ENCODE data around the gene DCDC2B.
A peak's percentile ranks its signal among the peaks of the same experiment; 100 is the strongest.
"Not testable (repeated sequence)": the region's sequence is repeated elsewhere in the genome, so short reads cannot be mapped to it uniquely, and the experiment has no call there.

The DCDC2B gene

DNA sequence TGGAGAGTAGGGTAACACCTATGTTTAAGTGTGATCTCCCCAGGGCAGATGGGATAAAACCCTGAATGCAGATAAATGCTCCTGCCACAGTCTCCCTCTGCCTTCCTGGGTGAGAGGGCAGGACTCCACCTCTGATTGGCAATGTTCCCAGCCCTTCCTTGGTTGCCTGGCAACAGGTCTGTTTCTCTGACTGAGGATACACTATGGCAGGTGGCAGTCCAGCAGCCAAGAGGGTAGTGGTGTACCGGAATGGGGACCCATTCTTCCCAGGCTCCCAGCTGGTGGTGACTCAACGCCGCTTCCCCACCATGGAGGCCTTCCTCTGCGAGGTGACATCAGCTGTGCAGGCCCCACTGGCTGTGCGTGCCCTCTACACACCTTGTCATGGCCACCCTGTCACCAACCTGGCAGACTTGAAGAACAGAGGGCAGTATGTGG, at the start of gene DCDC2B:
TSS of gene DCDC2B (plus strand) at position 199 of the 438 bp plus-strand sequence. CDS start at position 204, 5 bp downstream.
- no peak for DNase-seq (ENCODE audit: low spot score)

DNA sequence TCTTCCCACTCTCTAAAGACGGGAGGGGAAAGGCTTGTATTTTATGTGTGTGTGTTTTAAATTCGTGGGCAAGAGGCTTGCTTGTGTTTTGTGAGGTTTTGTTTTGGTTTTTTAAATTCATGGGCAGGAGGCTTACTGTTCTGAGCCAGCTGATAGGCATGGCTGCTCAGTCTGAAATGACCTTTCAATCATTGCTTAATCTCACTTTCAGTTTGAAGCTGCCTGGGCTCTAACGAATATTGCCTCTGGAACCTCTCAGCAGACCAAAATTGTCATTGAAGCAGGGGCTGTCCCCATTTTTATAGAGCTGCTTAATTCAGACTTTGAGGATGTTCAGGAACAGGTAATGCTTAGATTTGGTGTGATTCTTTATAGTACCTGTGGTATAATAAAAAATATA, 49.7 kb upstream of the DCDC2B start:
- DNase-seq (ENCODE audit: low spot score) = no peak

DNA sequence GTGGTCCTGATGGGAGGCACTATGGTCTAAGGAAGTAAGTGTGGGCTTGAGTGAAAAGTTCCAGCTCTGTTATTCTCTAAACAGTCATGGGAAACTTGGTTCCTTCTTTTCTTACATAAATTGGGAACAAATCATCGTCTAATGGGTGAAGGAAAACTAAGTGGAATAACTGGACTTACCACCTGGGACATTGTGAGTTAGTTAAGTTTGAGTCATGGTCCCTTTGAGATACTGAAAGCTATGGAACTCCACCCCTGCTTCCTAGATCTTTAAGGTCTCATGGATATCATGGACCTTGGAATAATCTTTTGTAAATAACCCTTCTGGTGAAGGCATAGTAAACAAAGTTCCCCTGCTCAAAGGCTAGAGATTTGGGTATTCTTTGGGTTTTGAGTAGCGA, 45.5 kb upstream of the DCDC2B start:
- no peak for DNase-seq (ENCODE audit: low spot score)

DNA sequence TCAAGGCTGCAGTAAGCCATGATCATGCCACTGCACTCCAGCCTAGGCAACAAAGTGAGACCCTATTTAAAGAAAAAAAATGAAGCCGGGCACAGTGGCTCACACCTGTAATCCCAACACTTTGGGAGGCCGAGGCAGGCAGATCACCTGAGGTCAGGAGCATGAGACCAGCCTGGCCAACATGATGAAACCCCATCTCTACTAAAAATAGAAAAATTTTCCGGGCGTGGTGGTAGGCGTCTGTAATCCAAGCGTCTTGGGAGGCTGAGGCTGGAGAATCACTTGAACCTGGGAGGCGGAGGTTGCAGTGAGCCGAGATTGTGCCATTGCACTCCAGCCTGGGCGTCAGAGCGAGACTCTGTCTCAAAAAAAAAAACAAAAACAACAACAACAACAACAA, 43.3 kb upstream of the DCDC2B start:
- not testable (repeated sequence) for DNase-seq (ENCODE audit: low spot score)

DNA sequence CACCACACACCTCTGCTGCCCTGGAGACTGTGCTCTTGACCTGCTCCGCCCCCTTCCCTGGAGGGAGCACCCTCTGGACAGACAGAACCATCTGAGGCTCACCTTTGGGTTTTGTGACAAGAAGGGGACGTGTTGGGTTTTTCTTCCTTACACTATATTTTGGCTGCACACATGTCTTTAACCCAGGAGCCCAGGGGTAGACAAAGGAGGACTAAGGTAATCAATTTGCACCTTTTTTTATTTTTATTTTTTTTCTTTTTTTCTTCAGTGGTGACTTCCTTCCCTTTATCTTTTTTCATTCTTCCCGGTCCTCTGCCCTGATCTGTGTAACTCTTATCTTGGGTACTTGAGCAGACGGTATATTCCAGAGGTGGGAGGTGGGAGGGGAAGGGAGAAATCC, 37.9 kb upstream of the DCDC2B start:
- DNase-seq (ENCODE audit: low spot score) = no peak

DNA sequence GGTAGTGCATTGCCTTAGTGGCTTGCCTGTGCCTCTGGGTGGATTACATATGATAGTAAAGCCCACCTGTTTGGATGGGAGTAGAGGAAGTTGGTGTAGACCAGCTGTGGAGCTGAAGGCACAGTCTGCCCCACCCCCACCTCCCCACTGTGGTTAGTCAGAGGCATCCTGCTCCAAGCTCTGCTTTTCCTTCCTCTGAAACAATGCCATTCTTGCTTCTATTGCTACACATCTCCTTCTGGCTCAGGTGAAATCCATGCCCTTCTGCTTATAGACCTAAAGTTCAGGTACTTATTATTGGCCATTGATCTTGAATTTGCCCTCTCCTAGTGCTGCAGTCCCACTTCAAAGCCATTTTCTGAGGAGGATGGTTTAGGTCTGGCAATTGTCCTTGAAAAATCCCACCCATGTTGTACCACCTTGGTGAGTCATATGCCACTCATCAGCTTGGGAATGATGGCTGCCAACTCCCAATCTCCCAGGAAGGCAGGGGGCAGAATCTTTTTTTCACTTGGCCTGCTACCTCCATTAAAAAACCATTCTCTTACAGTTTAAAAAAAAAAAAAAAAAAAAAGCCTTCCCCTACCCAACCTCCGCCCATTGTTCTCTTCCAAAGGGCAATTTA, 36.2 kb upstream of the DCDC2B start:
- DNase-seq (ENCODE audit: low spot score) = no peak

DNA sequence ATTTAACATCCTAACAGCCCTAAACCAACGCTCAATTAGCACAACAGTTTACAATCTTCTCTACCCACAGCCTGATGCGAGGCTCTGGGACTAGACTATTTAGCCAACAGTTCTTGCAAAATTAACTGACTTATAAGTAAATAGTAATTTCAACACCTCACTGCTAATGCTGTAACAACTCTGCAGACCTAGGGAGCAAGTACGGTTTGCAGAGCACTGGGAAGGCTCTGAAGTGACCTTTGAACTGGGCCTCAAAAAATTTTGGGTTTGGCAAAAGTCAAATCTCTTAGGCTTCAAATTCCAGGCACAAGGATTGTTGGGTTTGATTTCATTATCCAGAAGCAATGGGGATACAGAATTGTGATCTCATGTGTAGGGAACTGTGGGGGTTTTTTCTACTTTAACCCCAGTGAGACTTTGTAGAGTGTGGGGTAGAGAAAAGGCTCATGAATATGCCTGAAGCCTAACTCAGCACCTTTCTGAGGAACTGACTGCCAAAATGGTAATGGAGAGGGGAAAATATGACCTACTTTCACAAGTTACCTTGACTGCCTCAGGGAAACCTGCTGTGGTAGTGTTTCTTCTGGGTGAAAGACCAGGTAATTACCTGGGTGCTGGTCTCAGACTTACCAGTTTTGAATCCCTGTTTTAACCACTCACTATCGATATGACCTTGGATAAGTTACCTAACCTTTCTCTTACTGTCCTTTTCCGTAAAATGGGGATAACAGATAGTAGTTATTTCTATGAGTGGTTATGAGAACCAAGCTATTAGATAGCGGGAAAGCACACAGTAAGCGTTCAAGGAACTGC, 30.3 kb upstream of the DCDC2B start:
- no peak for DNase-seq (ENCODE audit: low spot score)

DNA sequence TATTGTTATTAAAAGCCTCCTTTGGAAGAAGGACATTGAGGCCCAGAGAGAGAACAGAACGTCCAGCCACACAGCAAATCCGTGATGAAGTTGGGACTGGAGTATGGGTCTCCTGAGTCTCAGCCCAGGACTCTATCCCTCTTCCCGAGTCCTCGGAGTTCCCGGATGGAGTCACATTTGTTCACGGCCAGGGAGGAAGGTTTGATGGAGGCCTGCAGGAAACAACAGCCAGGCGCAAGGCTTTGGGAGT, 29.8 kb upstream of the DCDC2B start:
- DNase-seq (ENCODE audit: low spot score) = no peak

DNA sequence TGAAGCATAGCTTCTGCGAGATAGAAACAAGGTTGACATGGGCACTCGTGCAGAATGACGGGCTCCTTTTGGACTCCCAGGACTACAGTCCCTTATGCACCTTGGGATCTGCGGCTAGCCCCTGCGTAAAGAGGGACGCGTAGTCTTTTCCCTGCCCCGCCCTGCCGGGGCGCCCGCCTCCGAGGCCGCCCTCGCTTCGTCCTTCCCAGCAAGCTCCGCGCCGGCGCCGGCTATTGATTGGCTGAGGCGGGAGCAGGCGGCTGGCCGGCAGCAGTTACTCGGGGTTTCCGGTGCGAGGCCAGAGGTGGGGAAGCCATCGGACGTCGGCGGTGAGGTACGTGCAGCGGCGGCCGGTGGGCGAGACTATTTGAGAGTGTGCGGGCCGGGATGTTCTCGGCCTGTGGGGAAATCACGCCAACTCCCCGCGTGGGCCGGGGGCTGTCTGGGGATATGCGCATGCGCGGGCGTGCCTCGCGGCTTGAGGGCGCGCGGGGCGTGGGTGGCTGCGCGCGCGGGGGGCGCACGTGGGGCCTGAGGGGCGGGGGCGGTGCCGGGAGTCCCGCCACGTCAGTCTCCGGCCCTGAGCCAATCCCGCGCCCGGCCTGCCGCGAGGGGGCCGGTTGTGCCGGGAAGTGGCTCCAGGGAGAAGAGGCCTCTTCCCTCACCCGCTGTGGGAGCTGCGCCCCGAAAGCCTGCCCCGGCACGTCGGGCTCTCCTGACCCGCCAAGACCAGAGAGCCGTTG, 29.3 kb upstream of the DCDC2B start, which contains the start of gene TXLNA:
TSS of gene TXLNA (plus strand) at position 233 of the 743 bp plus-strand sequence. CDS start 671 bp downstream, outside the sequence.
- DNase-seq (ENCODE audit: low spot score) = peak; percentile 91

DNA sequence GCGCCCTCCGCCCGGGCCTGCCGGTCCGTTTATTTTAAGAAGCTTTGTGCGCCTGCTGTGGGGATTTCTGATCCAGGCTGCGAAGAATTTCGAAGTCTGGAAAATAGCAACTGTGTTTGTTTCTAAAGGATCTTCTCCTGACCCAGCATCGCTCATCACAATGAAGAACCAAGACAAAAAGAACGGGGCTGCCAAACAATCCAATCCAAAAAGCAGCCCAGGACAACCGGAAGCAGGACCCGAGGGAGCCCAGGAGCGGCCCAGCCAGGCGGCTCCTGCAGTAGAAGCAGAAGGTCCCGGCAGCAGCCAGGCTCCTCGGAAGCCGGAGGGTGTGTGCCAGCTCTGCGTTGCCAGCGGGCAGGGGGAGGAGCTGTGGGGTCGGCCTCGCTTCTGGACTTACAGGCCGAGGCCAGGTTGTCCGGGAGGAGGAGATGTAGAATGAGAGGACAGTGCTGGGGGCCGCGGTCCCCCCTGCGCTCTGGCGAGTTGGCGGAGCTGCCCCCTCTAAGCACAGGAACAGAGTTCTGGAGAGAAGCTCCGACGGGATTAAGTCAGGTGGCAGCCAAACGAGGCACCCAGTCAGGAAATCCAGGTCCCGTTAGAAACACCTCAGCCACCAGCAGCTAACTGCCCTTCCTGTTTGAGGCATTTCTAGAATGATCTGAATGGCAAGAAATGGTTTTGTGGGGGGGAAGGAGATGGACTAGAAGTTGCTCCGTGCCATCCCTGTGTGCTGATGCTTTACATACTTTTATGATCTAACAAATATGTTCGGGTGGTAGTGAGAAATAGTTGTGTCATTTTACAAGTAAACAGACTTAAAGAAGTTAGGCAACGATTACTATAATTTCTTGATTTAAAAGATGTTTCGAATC, 28.5 kb upstream of the DCDC2B start:
- peak; percentile 28 for DNase-seq (ENCODE audit: low spot score)

DNA sequence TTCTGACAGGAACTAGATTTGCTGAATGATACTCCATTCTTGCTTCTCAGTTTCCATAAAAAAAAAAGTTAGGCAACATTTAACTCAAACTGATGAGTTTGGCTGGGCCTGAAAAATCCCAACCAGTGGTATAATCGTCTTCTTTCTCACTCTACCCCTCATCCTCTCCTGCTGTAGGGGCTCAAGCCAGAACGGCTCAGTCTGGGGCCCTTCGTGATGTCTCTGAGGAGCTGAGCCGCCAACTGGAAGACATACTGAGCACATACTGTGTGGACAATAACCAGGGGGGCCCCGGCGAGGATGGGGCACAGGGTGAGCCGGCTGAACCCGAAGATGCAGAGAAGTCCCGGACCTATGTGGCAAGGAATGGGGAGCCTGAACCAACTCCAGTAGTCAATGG, 27.8 kb upstream of the DCDC2B start:
- no peak for DNase-seq (ENCODE audit: low spot score)

DNA sequence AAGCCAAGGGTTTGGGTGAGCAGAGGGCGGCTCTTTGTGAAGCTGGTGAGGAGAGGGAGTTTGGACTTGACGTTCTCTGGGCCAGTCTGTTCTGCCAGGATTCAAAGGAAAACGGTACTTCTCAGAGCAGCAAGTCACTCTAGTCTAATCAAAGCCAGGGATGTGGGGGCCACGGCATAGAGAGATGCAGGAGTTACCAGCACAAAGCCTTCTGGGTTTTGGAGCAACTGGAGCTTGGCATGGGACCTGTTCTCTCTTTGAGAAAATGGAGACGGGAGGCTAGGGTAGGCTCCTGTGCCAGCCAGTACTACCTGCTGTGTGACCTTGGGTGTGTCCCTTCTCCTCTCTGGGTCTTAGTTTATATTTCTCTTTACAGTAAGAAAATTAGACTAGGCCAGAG, 27.3 kb upstream of the DCDC2B start:
- DNase-seq (ENCODE audit: low spot score) = no peak

DNA sequence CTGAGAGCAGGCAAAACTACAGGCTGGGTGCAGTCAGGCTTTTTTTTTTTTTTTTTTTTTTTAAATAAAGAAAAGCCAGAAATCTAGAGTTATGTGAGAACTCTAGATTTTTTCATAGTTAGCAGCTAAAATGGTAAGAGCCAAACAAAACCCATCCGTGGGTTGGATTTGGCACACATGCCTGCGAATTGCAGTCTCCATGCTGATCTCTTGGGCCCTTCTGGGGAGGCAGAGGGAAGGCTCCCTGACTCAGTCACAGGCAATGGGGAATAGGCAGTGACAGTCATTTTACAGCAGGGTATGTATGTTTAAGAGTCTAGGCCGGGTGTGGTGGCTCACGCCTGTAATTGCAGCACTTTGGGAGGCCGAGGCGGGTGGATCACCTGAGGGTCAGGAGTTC, 26.8 kb upstream of the DCDC2B start:
- DNase-seq (ENCODE audit: low spot score) = no peak

DNA sequence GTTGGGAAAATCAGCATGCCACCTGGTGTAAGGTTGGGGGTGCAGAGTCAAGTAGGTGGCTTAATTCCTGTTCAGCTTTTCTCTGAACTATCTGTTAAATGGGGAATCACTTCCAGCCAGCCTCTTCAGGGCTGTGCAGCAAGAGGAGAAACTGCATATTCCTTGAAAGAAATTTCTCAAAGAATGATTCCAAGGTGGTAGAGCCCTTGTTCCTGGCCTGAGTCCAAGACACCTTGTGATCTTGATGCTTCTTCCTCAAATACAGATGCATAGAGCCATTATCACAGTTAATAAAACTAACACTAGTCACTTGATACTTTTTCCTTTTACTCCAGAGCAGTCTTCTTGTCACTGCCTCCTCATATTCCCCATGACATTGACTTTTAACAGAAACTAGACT, 24.2 kb upstream of the DCDC2B start:
- no peak for DNase-seq (ENCODE audit: low spot score)

DNA sequence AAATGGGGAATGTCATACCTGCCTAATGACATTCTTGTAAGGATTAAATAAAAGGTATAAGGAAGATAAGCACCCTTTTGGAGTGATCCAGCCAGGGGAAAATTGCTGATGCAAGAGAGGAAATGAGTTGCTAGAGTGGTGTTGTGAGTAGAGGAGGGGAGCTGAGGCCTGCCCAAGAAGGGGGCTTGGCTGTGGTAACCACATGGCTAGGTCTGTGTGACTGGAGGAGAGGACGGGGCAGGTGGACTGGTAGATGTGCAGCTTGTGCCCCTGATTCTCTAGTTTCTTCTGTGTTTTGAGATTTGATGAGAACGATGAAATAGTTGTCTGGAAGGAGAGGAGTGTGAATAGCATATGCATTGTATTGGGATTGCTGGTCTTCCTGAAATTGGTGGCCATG, 22.8 kb upstream of the DCDC2B start:
- no peak for DNase-seq (ENCODE audit: low spot score)

DNA sequence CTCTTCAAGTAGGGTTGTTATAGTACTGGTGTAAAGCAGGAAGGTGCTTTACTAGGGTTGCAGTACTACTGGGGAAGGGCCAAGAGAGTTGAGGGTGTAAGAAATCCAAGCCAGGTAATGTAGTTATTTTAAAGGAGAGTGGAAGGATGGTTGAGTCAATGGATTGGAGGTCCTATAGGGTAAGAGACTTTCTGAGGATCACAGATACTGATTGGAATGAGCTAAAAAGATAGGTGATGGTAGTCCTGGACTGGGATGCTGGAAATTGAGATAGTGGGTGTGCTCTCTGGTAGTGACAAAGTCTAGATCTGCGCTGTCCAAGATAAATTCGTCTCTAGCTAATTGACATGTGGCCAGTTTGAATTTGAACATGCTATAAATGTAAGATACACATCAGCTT, 22.4 kb upstream of the DCDC2B start:
- DNase-seq (ENCODE audit: low spot score) = no peak

DNA sequence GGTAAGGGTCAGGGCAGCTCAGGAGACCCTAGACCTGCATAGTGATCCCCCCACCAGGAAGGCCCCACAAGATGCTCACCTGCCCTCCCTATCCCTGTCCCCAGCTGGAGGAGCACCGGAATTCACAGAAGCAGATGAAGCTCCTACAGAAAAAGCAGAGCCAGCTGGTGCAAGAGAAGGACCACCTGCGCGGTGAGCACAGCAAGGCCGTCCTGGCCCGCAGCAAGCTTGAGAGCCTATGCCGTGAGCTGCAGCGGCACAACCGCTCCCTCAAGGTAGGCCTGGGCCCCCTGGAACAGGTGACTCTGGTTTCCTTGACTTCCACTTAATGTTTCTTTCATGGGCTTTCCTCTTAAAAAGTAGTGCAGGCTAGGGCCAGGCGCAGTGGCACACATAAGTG, 21.0 kb upstream of the DCDC2B start:
- no peak for DNase-seq (ENCODE audit: low spot score)

DNA sequence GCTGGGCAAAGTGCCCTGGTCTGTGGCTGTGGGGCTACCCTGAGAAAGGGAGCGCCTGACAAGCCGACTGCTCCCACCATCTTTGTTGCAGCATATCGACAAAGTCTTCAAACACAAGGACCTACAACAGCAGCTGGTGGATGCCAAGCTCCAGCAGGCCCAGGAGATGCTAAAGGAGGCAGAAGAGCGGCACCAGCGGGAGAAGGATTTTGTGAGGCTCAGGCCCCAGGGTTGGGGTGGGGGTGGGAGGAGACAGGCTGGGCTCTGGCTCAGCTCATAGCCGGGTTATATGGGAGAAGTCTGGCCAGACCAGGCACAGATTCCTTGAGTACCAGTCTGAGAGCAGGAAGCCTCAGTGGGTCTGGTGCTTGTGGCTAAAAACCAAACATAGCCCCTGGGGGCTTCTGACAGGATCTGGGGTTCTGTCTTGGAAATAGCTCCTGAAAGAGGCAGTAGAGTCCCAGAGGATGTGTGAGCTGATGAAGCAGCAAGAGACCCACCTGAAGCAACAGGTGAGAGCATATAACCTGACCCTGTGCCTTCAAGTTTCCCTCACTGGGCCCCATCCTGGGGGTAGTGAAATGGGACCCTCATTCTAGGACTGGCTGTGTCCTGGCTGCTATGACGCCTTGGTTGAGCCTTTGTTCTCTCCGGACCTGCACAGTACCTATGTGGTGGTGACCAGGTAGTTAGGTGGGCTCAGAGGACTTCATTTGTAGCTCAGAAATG, 16.5 kb upstream of the DCDC2B start:
- DNase-seq (ENCODE audit: low spot score) = no peak

DNA sequence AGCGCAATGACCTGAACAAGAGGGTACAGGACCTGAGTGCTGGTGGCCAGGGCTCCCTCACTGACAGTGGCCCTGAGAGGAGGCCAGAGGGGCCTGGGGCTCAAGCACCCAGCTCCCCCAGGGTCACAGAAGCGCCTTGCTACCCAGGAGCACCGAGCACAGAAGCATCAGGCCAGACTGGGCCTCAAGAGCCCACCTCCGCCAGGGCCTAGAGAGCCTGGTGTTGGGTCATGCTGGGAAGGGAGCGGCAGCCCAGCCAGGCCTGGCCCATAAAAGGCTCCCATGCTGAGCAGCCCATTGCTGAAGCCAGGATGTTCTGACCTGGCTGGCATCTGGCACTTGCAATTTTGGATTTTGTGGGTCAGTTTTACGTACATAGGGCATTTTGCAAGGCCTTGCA, 13.9 kb upstream of the DCDC2B start:
- no peak for DNase-seq (ENCODE audit: low spot score)

DNA sequence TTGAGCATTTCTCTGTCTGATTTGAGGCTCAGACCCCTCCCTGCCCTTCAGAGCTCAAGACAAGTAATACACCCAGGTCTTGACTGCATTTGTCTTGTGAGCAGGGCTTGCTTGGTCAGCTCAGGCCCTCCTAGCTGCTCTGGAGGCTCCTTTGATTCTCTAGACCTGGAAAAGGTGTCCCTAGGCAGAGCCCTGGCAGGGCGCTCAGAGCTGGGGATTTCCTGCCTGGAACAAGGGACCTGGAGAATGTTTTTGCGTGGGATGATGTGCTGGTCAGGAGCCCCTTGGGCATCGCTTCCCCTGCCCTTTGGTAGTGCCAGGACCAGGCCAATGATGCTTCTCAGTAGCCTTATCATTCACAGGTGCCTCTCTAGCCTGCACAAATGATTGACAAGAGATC, 13.4 kb upstream of the DCDC2B start:
- DNase-seq (ENCODE audit: low spot score) = no peak

DNA sequence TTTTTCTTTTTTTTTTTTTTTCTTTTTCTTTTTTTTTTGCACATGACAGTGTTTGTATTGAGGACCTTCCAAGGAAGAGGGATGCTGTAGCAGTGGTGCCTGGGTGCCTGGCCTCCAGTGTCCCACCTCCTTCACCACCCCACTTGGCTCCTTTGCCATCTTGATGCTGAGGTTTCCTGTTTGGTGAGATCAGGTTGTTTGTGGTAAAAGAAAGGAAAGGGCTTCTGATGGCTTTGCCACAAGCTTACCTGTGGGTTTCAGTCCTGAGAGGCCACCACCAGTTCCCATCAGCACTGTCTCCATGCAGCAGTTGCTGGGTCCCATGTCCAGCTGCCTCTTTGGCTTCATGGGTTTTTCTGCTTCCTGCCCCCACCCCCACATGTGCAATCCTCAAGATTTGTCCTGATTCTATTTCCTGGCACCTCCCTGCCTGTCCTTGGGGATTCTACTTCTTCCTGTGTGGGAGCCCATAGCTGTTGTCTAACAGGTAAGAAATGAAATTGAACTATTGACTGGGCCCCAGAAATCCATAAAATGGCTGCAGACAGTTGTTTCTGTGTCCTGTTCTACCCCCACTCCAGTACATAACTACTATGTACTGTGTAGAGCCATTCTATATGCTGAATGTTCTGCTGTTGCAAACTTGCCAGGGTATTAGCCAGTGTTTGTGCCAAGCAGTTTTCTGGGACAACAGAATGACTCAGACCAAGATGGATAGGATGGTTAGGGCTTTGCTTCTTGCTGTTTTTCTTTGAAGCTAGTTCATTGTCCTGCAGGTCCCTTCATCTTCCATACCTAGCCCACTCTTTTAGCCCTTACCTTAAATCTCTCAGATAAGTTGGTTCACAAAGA, 12.7 kb upstream of the DCDC2B start:
- no peak for DNase-seq (ENCODE audit: low spot score)

All from COLO829 (cell line).